Stimulated activated CD4-positive, alpha-beta T cell treated with anti-CD3 and anti-CD28 coated beads, TNF-alpha, amount 100 ng/mL, for 4 hours (primary cell): ENCODE data around the gene AGAP1.
"Not testable (repeated sequence)": the region's sequence is repeated elsewhere in the genome, so short reads cannot be mapped to it uniquely, and the experiment has no call there.

ENCODE experiments used
- DNase-seq, 3 experiments: peaks; one replicate each; pipeline ENCODE4 v3.0.0-alpha.2; 2020; ENCODE audit warnings: low read depth in 3 of 3

Gene AGAP1

GRCh38 chr2:236040600-236041328 is 546.9 kb downstream of the AGAP1 start:
- no peak for DNase-seq

- DNase-seq = no peak
Observed at GRCh38 chr2:236041616-236042015, 547.8 kb downstream of the AGAP1 start.

GRCh38 chr2:236042087-236042486 is 548.2 kb downstream of the AGAP1 start:
- no peak for DNase-seq

- DNase-seq = no peak
Observed at GRCh38 chr2:236044191-236044590, 550.3 kb downstream of the AGAP1 start.

GRCh38 chr2:236045251-236046235 is 551.7 kb downstream of the AGAP1 start:
- no peak for DNase-seq

GRCh38 chr2:236046715-236047114 is 552.9 kb downstream of the AGAP1 start:
- no peak for DNase-seq

GRCh38 chr2:236047176-236047575 is 553.3 kb downstream of the AGAP1 start:
- no peak for DNase-seq

GRCh38 chr2:236047886-236048540 is 554.2 kb downstream of the AGAP1 start:
- DNase-seq = no peak

GRCh38 chr2:236049981-236050380 is 556.1 kb downstream of the AGAP1 start:
- no peak for DNase-seq

- no peak for DNase-seq
Observed at GRCh38 chr2:236051351-236051750, 557.5 kb downstream of the AGAP1 start.

- no peak for DNase-seq
Observed at GRCh38 chr2:236051806-236052205, 558.0 kb downstream of the AGAP1 start.

GRCh38 chr2:236052206-236052605 is 558.4 kb downstream of the AGAP1 start:
- DNase-seq = no peak

- no peak for DNase-seq
Observed at GRCh38 chr2:236052926-236053821, 559.3 kb downstream of the AGAP1 start.

GRCh38 chr2:236054125-236054524 is 560.3 kb downstream of the AGAP1 start:
- no peak for DNase-seq

GRCh38 chr2:236054621-236055305 is 560.9 kb downstream of the AGAP1 start:
- DNase-seq = no peak

GRCh38 chr2:236055471-236055870 is 561.6 kb downstream of the AGAP1 start:
- no peak for DNase-seq

- DNase-seq = no peak
Observed at GRCh38 chr2:236056141-236056540, 562.3 kb downstream of the AGAP1 start.

- no peak for DNase-seq
Observed at GRCh38 chr2:236057375-236057774, 563.5 kb downstream of the AGAP1 start.

GRCh38 chr2:236061497-236061896 is 567.7 kb downstream of the AGAP1 start:
- DNase-seq = no peak

- DNase-seq = no peak
Observed at GRCh38 chr2:236061899-236062298, 568.1 kb downstream of the AGAP1 start.

- DNase-seq = not testable (repeated sequence)
Observed at GRCh38 chr2:236062806-236063205, 569.0 kb downstream of the AGAP1 start.
